CD4-positive, alpha-beta T cell treated with Interleukin-1 beta for 1 hour (primary cell): ENCODE data around the gene CNTFR.

Experiments
- DNase-seq, 2 donors: peaks; one replicate each; pipeline ENCODE4 v3.0.0-alpha.2; 2020 to 2022

CNTFR gene

GRCh38 chr9:34590381-34591247 is 1.1 kb upstream of the CNTFR start:
- DNase-seq, result no peak

DNA sequence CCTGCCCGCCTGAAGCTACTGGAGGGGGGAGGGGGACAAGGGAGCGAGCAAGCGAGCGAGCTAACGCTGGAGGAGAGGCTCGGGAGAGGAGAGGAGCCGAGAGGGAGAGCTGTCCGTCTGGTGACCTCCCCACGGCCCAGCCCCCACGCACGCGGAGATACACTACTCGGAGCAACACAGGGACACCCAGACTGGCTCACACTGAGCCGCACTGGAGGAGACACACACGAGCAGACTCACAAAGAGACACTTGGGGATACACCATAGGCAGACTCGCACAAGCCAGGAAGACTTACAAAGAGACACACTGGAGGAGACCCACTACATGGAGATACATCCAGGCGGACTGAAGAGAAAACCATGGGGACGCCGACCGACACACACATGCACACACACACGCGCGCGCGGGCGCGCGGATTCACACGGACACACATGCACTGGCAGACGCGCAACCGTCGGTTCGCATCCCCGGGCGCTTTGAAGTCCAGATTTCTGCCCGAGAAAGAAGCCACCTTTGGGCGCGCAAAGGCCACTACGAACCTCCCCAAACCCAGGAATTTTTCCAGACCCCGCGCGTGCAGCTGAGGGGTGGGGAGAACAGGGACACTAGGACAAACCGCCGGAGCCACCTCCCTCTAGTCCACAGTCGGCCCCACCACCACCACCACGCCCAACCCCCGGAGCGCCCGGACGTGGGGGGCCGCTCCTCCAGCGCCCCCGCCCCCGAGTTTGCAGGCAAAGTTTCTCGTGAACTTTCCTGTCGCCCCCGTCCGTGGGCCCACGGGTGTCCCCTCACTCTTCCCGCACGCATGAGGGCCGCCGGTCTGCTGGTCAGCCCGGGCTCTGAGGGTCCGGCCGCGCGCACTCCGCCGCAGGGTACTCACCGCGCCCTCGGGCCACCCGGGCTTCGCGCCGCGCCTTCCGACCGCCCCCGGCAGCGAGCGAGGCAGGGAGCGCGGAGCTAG is 571 bp downstream of the CNTFR start:
- no peak for DNase-seq

- DNase-seq, result no peak
Observed at GRCh38 chr9:34587271-34587670, 2.3 kb downstream of the CNTFR start.

GRCh38 chr9:34585946-34586669 is 3.4 kb downstream of the CNTFR start:
- no peak for DNase-seq

- DNase-seq, result no peak
Observed at GRCh38 chr9:34584970-34585369, 4.6 kb downstream of the CNTFR start.

- DNase-seq, result no peak
Observed at GRCh38 chr9:34582787-34583186, 6.7 kb downstream of the CNTFR start.

GRCh38 chr9:34581318-34581717 is 8.2 kb downstream of the CNTFR start:
- DNase-seq, result no peak

DNA sequence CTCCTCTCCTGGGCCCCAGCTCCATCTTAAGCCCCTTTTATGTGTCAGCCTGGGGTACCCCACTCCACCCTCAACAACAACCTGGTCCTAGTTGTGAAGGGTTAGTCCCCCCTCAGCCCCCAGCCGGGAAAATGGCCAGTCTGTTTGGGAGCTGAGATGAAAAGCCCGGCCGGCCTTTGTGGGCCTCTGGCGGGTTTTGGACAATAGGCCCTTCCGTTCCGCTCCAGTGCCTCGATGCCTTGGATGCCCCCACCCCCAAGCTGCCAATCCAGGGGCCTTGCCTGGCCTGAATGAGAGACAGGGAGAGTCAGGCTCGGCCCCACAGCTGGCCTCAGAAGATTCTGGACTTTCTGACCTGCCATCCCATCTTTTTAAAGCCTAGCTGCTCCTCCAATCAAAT is 9.2 kb downstream of the CNTFR start:
- DNase-seq, result no peak

DNA sequence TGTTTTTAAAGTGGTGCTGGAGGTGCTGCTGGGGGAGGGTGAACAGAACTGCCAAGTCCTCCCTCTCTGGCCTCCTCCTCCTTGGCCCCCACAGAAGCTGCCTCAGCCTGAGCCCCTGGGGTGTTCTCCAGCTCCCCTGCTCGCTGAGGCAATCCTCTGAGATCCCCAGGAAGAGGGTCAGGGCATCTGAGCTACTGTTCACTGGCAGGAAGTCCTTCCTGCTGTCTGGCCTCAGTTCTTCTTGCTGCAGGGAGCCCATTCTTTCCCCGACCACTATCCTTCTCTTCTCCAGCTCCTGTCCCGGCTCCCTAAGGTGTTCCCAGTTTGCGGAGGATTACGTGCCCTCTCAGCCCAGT is 9.7 kb downstream of the CNTFR start:
- DNase-seq, result no peak

GRCh38 chr9:34579104-34579807 is 10.3 kb downstream of the CNTFR start:
- DNase-seq, result no peak

- no peak for DNase-seq
Observed at GRCh38 chr9:34578241-34579103, 11.1 kb downstream of the CNTFR start.

GRCh38 chr9:34577400-34578240 is 11.9 kb downstream of the CNTFR start:
- no peak for DNase-seq

- DNase-seq, result no peak
Observed at GRCh38 chr9:34576597-34577399, 12.7 kb downstream of the CNTFR start.

DNA sequence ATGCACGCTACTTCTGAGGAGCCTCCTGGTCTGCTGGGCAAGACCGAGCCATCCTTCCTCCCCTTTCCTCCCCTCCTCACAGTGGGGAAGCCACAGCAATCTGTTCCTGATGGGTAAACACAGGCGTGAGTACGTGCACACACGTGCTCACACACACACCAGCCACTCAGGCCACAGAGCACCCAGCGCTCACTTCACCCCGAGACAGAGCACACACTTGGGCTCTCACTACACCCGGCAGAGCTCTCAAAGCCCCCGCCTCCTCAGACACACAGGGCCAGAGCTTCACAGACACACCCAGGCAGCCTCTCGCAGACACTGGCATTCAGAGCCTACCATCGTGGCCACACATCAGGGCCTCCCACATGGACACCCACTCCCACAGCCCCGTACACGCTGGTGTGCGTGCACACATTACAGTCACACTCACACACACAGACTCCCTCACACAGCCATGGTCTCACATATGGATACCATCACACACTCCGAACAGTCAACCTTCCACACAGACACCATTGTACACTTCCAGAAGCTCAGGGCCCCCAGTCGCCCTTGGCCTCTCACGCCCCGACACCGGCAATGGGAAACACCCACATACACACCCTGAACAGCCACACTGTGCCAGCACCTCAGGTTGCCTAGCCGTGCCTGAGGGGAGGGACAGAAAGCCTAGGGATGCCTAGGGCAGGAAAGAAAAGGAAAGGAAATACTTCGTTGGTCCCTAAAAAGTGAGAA is 13.5 kb downstream of the CNTFR start:
- no peak for DNase-seq

- DNase-seq, result no peak
Observed at GRCh38 chr9:34575241-34575640, 14.3 kb downstream of the CNTFR start.

GRCh38 chr9:34574571-34574970 is 15.0 kb downstream of the CNTFR start:
- DNase-seq, result no peak

GRCh38 chr9:34573599-34574325 is 15.8 kb downstream of the CNTFR start:
- DNase-seq, result no peak

DNA sequence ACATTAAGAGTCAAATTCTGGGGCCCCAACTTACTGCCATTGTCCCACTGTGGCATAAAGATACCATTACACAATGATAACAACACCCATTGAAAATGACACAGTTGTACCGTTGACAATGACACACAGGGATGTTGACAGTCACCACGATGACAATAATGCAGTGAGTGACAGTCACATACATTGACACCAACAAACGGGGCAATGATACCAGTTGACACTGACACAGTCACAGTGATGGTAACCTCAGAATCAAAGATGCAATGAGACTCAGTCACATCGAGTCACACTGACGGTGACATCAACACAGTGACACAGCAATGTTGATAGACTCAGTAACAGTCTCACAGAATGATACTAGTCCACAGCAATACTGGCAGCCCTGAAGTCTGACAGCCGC is 16.9 kb downstream of the CNTFR start:
- no peak for DNase-seq
